WTC11 (cell line): ENCODE measurements around the gene C5orf24. TPM values are rescaled to one million over a fixed set of nuclear protein-coding genes. Genes with fewer than 3 reads are reported as not detected.

ENCODE experiments used
- ATAC-seq: fragments of 200-7000 bp; cut with Tn5 transposase; 2 replicates; pipeline ENCODE4 v1.10.0; 2021; ENCODE audit warnings: mild to moderate bottlenecking, moderate library complexity
- CTCF ChIA-PET: fragments of 300-600 bp; sonication (Branson Sonifier 250); formaldehyde crosslinking; loops from one replicate; lab custom pipeline; 2021; ENCODE audit warnings: antibody characterized with exemption; lab: Charles Lee
- POLR2A ChIA-PET: fragments of 350-600 bp; sonication (Branson Sonifier 250); formaldehyde crosslinking; loops from one replicate; lab custom pipeline; 2021; ENCODE audit warnings: antibody characterized with exemption; lab: Charles Lee
- DNase-seq: peaks from one replicate; pipeline ENCODE4 v3.0.0; 2021; ENCODE audit warnings: low spot score
- H3K27ac Mint-ChIP-seq: 2 replicates; pipeline ENCODE4 v1.8.0; 2021; ENCODE audit warnings: mixed read lengths
- H3K27me3 Mint-ChIP-seq: 2 replicates; pipeline ENCODE4 v1.8.0; 2021; ENCODE audit warnings: low read depth, mild to moderate bottlenecking, moderate library complexity, mixed read lengths
- H3K36me3 Mint-ChIP-seq: 2 replicates; pipeline ENCODE4 v1.8.0; 2021; ENCODE audit warnings: mixed read lengths
- H3K4me1 Mint-ChIP-seq: 2 replicates; pipeline ENCODE4 v1.8.0; 2022; ENCODE audit warnings: mixed read lengths
- H3K4me3 Mint-ChIP-seq: 2 replicates; pipeline ENCODE4 v1.8.0; 2021; ENCODE audit warnings: mild to moderate bottlenecking, moderate library complexity, mixed read lengths
- H3K9me3 Mint-ChIP-seq: 2 replicates; pipeline ENCODE4 v1.8.0; 2021; ENCODE audit warnings: mixed read lengths
- CREM ChIP-seq: sonication (generic); formaldehyde crosslinking; IDR thresholded peaks from 2 replicates; pipeline ENCODE4 v1.8.1; 2022; ENCODE audit warnings: mild to moderate bottlenecking, missing genetic modification reagents, moderate library complexity
- ETV6 ChIP-seq: sonication (generic); formaldehyde crosslinking; IDR thresholded peaks from 2 replicates; pipeline ENCODE4 v1.8.1; 2022; ENCODE audit warnings: mild to moderate bottlenecking, missing genetic modification reagents
- FOXK1 ChIP-seq: sonication (generic); formaldehyde crosslinking; IDR thresholded peaks from 2 replicates; pipeline ENCODE4 v1.8.0; 2022; ENCODE audit warnings: mild to moderate bottlenecking, moderate library complexity, missing genetic modification reagents
- GABPB1 ChIP-seq: sonication (generic); formaldehyde crosslinking; IDR thresholded peaks from 2 replicates; pipeline ENCODE4 v1.8.1; 2023; ENCODE audit warnings: mild to moderate bottlenecking, missing genetic modification reagents
- GTF2I ChIP-seq: fragments of 250-450 bp; sonication (Bioruptor Pico); conservative IDR thresholded peaks from 2 replicates; pipeline ENCODE4 v1.4.0; 2021; ENCODE audit warnings: mild to moderate bottlenecking
- HMGA2 ChIP-seq: fragments of 250-450 bp; sonication (Bioruptor Pico); IDR thresholded peaks from 2 replicates; pipeline ENCODE4 v1.4.0; 2021; ENCODE audit warnings: mild to moderate bottlenecking, moderate library complexity
- NFE2L1 ChIP-seq: sonication (generic); formaldehyde crosslinking; IDR thresholded peaks from 2 replicates; pipeline ENCODE4 v1.8.1; 2023; ENCODE audit warnings: missing genetic modification reagents
- NR3C1 ChIP-seq: sonication (generic); formaldehyde crosslinking; conservative IDR thresholded peaks from 2 replicates; pipeline ENCODE4 v1.8.1; 2023; ENCODE audit warnings: low read depth, mild to moderate bottlenecking, missing genetic modification reagents
- RORB ChIP-seq: fragments of 250-450 bp; sonication (Bioruptor Pico); IDR thresholded peaks from 2 replicates; pipeline ENCODE4 v1.9.0; 2021; ENCODE audit warnings: mild to moderate bottlenecking
- SOX15 ChIP-seq: fragments of 250-450 bp; sonication (Bioruptor Pico); IDR thresholded peaks from 2 replicates; pipeline ENCODE4 v1.9.0; 2021; ENCODE audit warnings: mild to moderate bottlenecking
- ZNF138 ChIP-seq: sonication (generic); formaldehyde crosslinking; conservative IDR thresholded peaks from 2 replicates; pipeline ENCODE4 v1.8.1; 2022; ENCODE audit warnings: mild to moderate bottlenecking, moderate library complexity, missing genetic modification reagents
- ZNF396 ChIP-seq: fragments of 250-450 bp; sonication (Bioruptor Pico); IDR thresholded peaks from 2 replicates; pipeline ENCODE4 v1.8.0; 2021; ENCODE audit warnings: mild to moderate bottlenecking, moderate library complexity, borderline replicate concordance
- total RNA-seq: library from RNA; stranded (reverse); gene quantifications from 3 replicates; pipeline ENCODE4 v1.2.3, GENCODE V29; 2021
- TF ChIP-seq, protein P1 (sequence below): fragments of 200-600 bp; IDR thresholded peaks from 2 replicates; pipeline ENCODE4 v1.8.0; 2022; ENCODE audit warnings: antibody characterized with exemption
- TF ChIP-seq, protein P2 (sequence below): fragments of 250-450 bp; sonication (Bioruptor Pico); IDR thresholded peaks from 2 replicates; pipeline ENCODE4 v1.9.0; 2021; ENCODE audit warnings: mild to moderate bottlenecking
- TF ChIP-seq, protein P3 (sequence below): sonication (generic); formaldehyde crosslinking; IDR thresholded peaks from 2 replicates; pipeline ENCODE4 v1.8.1; 2023; ENCODE audit warnings: mild to moderate bottlenecking, missing genetic modification reagents, moderate library complexity
- TF ChIP-seq, protein P4 (sequence below): sonication (generic); formaldehyde crosslinking; IDR thresholded peaks from 2 replicates; pipeline ENCODE4 v1.8.0; 2022; ENCODE audit warnings: missing genetic modification reagents
- TF ChIP-seq, protein P5 (sequence below): sonication (generic); formaldehyde crosslinking; IDR thresholded peaks from 2 replicates; pipeline ENCODE4 v1.8.0; 2023; ENCODE audit warnings: missing genetic modification reagents, mild to moderate bottlenecking, borderline replicate concordance
- TF ChIP-seq, protein P6 (sequence below): sonication (generic); formaldehyde crosslinking; IDR thresholded peaks from 2 replicates; pipeline ENCODE4 v1.8.0; 2022; ENCODE audit warnings: mild to moderate bottlenecking, missing genetic modification reagents
- TF ChIP-seq, protein P7 (sequence below): sonication (generic); formaldehyde crosslinking; IDR thresholded peaks from 2 replicates; pipeline ENCODE4 v1.8.0; 2022; ENCODE audit warnings: mild to moderate bottlenecking, missing genetic modification reagents
- TF ChIP-seq, protein P8 (sequence below): sonication (generic); formaldehyde crosslinking; IDR thresholded peaks from 2 replicates; pipeline ENCODE4 v1.8.0; 2022; ENCODE audit warnings: mild to moderate bottlenecking, missing genetic modification reagents

C5orf24 gene
- total RNA-seq, 1 experiment from 2014 or later: 15.7 TPM

DNA sequence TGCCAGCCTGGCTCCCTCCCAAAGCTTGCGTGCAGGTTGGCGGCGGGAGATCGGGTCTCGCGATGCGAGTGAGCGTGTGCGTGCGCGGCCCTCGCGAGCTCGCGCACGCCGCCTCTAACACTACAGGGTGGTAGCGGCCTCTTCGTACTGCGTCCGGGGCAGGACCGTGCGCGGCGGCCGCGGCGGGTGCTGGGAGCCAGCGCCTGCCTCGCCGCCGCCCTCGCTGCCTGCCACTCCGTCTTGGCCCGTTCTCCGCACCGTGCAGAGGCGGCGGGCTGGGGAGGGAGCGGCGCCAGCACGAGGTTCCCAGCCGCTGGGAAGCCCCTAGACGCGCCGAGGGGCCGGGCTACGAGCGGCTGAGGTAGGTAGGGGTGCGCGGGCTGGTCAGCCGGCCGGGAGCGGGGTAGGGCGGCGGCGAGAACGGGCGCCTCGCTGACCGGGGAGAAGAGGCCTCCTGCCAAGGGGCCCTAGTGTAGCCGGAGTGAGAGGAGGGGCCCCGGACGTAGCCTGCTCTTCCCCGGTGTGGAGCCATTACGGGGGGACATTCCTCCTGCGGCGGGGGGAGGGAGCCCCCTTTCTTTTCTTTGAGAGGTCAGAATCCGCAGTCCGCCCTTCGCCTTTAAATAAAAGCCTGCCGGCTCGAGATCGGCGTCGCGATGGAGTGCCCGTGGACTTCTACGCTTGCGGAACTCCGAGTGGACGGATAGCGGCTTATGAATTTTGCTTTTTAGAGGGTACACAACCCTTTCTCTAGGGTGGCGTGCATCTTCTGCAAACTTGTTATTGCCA, at the start of gene C5orf24 (continued):
- TF ChIP-seq, protein P1, sequence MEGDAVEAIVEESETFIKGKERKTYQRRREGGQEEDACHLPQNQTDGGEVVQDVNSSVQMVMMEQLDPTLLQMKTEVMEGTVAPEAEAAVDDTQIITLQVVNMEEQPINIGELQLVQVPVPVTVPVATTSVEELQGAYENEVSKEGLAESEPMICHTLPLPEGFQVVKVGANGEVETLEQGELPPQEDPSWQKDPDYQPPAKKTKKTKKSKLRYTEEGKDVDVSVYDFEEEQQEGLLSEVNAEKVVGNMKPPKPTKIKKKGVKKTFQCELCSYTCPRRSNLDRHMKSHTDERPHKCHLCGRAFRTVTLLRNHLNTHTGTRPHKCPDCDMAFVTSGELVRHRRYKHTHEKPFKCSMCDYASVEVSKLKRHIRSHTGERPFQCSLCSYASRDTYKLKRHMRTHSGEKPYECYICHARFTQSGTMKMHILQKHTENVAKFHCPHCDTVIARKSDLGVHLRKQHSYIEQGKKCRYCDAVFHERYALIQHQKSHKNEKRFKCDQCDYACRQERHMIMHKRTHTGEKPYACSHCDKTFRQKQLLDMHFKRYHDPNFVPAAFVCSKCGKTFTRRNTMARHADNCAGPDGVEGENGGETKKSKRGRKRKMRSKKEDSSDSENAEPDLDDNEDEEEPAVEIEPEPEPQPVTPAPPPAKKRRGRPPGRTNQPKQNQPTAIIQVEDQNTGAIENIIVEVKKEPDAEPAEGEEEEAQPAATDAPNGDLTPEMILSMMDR: no peak
- TF ChIP-seq HMGA2 (CRISPR knock-in tag) (no peak), GTF2I (CRISPR knock-in tag) (no peak), RORB (CRISPR knock-in tag) (peak; percentile 79; the same call in 1 of the 2 replicates), GABPB1 (peak; percentile 77), FOXK1 (peak; percentile 79; the same call in 1 of the 2 replicates), ZNF138 (CRISPR knock-in tag) (peak; percentile 90; the same call in 1 of the 2 replicates), ZNF396 (no peak), NR3C1 (peak; percentile 74; the same call in 1 of the 2 replicates), SOX15 (CRISPR knock-in tag) (0 out of 2 replicates have a peak, but pooled peaks have one; percentile 56)
- TF ChIP-seq, protein P2, sequence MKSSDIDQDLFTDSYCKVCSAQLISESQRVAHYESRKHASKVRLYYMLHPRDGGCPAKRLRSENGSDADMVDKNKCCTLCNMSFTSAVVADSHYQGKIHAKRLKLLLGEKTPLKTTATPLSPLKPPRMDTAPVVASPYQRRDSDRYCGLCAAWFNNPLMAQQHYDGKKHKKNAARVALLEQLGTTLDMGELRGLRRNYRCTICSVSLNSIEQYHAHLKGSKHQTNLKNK (CRISPR knock-in tag): peak; percentile 80
- TF ChIP-seq, protein P3, sequence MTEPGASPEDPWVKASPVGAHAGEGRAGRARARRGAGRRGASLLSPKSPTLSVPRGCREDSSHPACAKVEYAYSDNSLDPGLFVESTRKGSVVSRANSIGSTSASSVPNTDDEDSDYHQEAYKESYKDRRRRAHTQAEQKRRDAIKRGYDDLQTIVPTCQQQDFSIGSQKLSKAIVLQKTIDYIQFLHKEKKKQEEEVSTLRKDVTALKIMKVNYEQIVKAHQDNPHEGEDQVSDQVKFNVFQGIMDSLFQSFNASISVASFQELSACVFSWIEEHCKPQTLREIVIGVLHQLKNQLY (CRISPR knock-in tag): no peak; the same call in 1 of the 2 replicates
- TF ChIP-seq, protein P4, sequence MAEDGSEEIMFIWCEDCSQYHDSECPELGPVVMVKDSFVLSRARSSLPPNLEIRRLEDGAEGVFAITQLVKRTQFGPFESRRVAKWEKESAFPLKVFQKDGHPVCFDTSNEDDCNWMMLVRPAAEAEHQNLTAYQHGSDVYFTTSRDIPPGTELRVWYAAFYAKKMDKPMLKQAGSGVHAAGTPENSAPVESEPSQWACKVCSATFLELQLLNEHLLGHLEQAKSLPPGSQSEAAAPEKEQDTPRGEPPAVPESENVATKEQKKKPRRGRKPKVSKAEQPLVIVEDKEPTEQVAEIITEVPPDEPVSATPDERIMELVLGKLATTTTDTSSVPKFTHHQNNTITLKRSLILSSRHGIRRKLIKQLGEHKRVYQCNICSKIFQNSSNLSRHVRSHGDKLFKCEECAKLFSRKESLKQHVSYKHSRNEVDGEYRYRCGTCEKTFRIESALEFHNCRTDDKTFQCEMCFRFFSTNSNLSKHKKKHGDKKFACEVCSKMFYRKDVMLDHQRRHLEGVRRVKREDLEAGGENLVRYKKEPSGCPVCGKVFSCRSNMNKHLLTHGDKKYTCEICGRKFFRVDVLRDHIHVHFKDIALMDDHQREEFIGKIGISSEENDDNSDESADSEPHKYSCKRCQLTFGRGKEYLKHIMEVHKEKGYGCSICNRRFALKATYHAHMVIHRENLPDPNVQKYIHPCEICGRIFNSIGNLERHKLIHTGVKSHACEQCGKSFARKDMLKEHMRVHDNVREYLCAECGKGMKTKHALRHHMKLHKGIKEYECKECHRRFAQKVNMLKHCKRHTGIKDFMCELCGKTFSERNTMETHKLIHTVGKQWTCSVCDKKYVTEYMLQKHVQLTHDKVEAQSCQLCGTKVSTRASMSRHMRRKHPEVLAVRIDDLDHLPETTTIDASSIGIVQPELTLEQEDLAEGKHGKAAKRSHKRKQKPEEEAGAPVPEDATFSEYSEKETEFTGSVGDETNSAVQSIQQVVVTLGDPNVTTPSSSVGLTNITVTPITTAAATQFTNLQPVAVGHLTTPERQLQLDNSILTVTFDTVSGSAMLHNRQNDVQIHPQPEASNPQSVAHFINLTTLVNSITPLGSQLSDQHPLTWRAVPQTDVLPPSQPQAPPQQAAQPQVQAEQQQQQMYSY: 0 out of 2 replicates have a peak, but pooled peaks have one; percentile 5
- TF ChIP-seq, protein P5, sequence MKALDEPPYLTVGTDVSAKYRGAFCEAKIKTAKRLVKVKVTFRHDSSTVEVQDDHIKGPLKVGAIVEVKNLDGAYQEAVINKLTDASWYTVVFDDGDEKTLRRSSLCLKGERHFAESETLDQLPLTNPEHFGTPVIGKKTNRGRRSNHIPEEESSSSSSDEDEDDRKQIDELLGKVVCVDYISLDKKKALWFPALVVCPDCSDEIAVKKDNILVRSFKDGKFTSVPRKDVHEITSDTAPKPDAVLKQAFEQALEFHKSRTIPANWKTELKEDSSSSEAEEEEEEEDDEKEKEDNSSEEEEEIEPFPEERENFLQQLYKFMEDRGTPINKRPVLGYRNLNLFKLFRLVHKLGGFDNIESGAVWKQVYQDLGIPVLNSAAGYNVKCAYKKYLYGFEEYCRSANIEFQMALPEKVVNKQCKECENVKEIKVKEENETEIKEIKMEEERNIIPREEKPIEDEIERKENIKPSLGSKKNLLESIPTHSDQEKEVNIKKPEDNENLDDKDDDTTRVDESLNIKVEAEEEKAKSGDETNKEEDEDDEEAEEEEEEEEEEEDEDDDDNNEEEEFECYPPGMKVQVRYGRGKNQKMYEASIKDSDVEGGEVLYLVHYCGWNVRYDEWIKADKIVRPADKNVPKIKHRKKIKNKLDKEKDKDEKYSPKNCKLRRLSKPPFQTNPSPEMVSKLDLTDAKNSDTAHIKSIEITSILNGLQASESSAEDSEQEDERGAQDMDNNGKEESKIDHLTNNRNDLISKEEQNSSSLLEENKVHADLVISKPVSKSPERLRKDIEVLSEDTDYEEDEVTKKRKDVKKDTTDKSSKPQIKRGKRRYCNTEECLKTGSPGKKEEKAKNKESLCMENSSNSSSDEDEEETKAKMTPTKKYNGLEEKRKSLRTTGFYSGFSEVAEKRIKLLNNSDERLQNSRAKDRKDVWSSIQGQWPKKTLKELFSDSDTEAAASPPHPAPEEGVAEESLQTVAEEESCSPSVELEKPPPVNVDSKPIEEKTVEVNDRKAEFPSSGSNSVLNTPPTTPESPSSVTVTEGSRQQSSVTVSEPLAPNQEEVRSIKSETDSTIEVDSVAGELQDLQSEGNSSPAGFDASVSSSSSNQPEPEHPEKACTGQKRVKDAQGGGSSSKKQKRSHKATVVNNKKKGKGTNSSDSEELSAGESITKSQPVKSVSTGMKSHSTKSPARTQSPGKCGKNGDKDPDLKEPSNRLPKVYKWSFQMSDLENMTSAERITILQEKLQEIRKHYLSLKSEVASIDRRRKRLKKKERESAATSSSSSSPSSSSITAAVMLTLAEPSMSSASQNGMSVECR (CRISPR knock-in tag): peak; percentile 69; the same call in 1 of the 2 replicates
- TF ChIP-seq, all 79 proteins: peak for 49

DNA sequence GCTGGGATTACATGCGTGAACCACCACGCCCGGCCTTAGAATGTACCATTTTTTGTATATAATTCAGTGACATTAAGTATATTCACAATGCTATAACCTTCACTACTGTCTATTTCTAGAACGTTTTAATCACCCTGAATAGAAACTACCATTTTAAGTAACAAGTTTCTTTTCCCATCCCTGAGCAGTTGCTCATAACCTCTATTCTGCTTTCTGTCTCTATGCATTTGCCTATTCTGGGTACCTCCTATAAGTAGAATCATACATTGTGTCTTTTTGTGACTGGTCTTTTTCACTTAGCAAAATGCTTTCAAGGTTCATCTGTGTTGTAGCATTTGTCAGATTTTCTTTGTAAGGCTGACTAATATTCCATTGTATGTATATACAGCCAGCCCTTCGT, 47.3 kb upstream of the C5orf24 start:
- H3K4me1 Mint-ChIP-seq: no peaks in the 10 kb centered on the region
- DNase-seq (no peak), ATAC-seq (no peak)
- H3K27ac Mint-ChIP-seq: no peak overlapping the region
- ChIA-PET CTCF (no interaction called here), POLR2A (no interaction called here)
- peaks cover 54% of the 10 kb centered on the region for H3K36me3 Mint-ChIP-seq
- no peaks in the 10 kb centered on the region for H3K27me3 Mint-ChIP-seq
- no peaks in the 10 kb centered on the region for H3K9me3 Mint-ChIP-seq
- H3K4me3 Mint-ChIP-seq: no peak overlapping the region
- no peak for TF ChIP-seq NFE2L1 (CRISPR knock-in tag)
- TF ChIP-seq, protein P6, sequence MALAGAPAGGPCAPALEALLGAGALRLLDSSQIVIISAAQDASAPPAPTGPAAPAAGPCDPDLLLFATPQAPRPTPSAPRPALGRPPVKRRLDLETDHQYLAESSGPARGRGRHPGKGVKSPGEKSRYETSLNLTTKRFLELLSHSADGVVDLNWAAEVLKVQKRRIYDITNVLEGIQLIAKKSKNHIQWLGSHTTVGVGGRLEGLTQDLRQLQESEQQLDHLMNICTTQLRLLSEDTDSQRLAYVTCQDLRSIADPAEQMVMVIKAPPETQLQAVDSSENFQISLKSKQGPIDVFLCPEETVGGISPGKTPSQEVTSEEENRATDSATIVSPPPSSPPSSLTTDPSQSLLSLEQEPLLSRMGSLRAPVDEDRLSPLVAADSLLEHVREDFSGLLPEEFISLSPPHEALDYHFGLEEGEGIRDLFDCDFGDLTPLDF: no peak
- TF ChIP-seq, protein P3 (CRISPR knock-in tag): no peak
- TF ChIP-seq, protein P7, sequence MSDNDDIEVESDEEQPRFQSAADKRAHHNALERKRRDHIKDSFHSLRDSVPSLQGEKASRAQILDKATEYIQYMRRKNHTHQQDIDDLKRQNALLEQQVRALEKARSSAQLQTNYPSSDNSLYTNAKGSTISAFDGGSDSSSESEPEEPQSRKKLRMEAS: no peak
- TF ChIP-seq, protein P8, sequence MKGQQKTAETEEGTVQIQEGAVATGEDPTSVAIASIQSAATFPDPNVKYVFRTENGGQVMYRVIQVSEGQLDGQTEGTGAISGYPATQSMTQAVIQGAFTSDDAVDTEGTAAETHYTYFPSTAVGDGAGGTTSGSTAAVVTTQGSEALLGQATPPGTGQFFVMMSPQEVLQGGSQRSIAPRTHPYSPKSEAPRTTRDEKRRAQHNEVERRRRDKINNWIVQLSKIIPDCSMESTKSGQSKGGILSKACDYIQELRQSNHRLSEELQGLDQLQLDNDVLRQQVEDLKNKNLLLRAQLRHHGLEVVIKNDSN (CRISPR knock-in tag): no peak
- no peak for TF ChIP-seq ETV6
- no peak for TF ChIP-seq CREM (CRISPR knock-in tag)
